NOMO-1 treated with dmso at 0.1 percent for 144 hours (cell line): Measurements from ENCODE around the gene AP1M2.
A peak's percentile ranks its signal among the peaks of the same experiment; 100 is the strongest.
"Not testable (repeated sequence)": the region's sequence is repeated elsewhere in the genome, so short reads cannot be mapped to it uniquely, and the experiment has no call there.

Experiments
- DNase-seq: peaks from one replicate; lab custom pipeline; 2025; ENCODE audit not compliant: unreplicated experiment; lab: John Stamatoyannopoulos, UW

The AP1M2 gene

DNA sequence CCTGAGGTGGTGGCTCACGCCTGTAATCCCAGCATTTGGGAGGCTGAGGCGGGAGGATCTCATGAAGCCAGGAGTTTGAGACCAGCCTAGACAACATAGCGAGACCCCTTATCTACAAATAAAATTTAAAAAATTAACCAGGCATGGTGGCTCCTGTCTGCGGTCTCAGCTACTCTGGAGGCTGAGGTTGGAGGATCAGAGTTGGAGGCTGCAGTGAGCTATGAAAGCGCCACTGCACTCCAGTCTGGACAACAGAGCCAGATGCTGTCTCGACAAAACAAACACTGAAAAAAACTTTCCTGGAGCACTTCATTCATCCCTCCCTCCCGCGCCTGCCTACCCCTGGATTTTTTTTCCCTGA lies 44.1 kb downstream of the AP1M2 start:
- no peak for DNase-seq

DNA sequence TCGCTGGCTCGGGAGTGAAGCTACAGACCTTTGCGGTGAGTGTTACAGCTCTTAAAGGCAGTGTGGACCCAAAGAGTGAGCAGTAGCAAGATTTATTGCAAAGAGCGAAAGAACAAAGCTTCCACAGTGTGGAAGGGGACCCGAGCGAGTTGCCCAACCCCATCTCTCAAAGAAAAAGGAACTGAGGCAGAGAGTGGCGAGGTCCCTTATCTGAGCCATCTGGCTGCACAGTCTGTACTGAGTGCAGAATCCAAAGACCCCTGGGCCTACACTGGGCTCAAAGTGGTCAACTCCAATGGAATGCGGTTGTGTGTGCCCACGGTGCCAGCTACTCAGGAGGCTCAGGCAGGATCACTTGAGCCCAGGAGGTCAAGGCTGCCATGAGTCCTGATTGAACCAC lies 48.1 kb downstream of the AP1M2 start:
- DNase-seq, result peak; percentile 44

GRCh38 chr19:10538204-10538983 lies 48.7 kb downstream of the AP1M2 start:
- DNase-seq, result no peak

DNA sequence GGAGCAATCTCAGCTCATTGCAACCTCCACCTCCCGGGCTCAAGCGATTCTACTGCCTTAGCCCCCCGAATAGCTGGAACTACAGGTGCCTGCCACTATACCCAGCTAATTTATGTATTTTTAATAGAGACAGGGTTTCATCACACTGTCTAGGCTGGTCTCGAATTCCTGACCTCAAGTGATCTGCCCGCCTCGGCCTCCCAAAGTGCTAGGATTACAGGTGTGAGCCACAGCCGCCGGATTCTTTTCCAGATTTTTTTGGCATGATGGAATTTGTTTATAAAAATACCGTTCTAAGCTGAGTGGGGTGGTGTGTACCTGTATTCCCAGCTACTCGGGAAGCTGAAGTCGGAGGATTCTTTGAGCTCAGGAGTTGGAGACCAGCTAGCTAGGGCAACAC lies 49.4 kb downstream of the AP1M2 start:
- DNase-seq, result no peak

GRCh38 chr19:10535613-10536012 lies 51.5 kb downstream of the AP1M2 start:
- DNase-seq, result no peak

- DNase-seq, result peak; percentile 40
Observed at GRCh38 chr19:10533646-10534386, 53.3 kb downstream of the AP1M2 start.

DNA sequence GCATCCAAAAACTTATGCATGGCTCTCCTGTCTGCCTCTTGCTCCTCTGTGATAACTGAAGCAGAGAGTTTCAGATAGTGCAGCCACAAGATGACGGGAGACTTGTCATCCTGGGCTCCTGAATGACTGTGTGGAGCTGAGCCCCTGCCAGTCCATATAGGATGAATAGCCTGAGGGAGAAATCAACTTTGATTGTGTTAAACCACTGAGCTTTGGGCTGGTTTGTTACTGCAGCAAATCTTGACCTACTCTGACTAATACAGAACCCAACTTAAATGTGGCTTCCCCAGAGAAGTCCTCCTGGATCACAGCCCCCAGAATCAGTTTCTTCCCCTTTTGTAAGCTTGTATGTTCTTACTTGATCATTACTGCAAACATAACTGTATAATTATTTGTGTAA lies 54.7 kb downstream of the AP1M2 start:
- no peak for DNase-seq

DNA sequence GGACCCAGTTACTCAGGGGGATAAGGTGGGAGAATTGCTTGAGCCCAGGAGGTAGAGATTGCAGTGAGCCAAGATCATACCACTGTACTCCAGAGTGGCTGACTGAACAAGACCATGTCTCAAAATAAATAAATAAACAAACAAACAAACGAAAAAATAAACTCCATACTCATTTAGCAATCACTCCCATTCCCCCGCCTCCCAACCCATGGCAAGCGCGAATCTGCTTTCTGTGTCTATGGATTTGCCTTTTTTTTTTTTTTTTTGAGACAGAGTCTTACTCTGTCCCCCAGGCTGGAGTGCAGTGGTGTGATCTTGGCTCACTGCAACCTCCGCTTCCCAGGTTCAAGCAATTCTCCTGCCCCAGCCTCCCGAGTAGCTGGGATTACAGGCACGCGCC lies 60.2 kb downstream of the AP1M2 start:
- DNase-seq, result not testable (repeated sequence)

DNA sequence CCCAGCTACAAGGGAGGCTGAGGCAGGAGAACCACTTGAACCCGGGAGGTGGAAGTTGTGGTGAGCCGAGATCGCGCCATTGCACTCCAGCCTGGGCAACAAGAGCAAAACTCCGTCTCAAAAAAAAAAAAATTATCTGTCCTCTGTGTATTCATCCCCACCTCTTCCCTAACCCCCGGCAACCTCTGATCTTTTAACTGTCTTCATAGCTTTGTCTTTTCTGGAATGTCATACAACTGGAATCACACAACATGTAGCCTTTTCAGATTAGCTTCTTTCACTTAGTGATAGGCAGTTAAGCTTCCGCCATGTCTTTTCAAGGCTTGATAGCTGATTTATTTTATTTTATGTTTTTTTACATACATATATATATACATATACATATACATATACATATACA lies 61.5 kb downstream of the AP1M2 start:
- no peak for DNase-seq

DNA sequence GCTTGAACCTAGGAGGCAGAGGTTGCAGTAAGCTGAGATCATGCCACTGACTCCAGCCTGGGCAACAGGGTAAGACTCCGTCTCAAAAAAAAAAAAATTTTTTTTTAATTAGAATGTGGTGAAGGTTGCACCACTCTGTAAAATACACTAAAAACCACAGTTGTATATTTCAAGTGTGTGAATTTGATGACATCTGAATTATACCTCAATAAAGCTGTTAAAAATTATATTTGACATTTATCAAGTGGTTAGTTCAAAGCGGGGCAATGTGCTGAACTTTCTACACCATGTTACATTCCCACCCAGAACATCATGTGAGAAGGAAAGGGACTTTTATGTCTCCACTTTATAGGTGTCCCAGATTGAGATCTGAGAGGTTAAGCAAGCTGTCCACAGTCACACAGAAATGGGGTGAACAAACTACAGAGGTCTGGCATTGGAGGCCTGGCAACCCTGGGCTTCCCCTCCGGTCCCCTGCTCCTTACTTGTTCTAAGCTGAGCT lies 63.9 kb downstream of the AP1M2 start:
- DNase-seq, result no peak
